Endothelial cell of umbilical vein (primary cell): ENCODE data around the gene ADSS1. TPM values are rescaled to one million over a fixed set of nuclear protein-coding genes. Genes with fewer than 3 reads are reported as not detected.

Experiments
- BruUV-seq: library from RNA; stranded (reverse); fragments of 400-500 nt; replicated peaks from 2 replicates; lab custom pipeline; 2021; lab: Mats Ljungman, UMichigan
- CTCF ChIA-PET: fragments of 300-600, 350-600 bp; sonication (Branson Sonifier 250); formaldehyde crosslinking; loops from one replicate; lab custom pipeline; 2021; ENCODE audit warnings: antibody characterized with exemption, inconsistent platforms; lab: Charles Lee
- POLR2A ChIA-PET: fragments of 300-600, 350-600 bp; sonication (Branson Sonifier 250); formaldehyde crosslinking; loops from one replicate; lab custom pipeline; 2021; ENCODE audit warnings: antibody characterized with exemption, inconsistent platforms; lab: Charles Lee
- DNase-seq: peaks from one replicate; pipeline ENCODE4 v3.0.0-alpha.2; 2011; ENCODE audit warnings: low read depth, low spot score
- FAIRE-seq: peaks from 2 replicates; lab custom pipeline; 2011; peaks lifted over from hg19 to GRCh38; lab: Jason Lieb, UNC
- H2AFZ ChIP-seq: 2 replicates; pipeline ENCODE4 v1.6.0; 2012; ENCODE audit warnings: low read depth, low read length, control low read depth, inconsistent platforms
- H3K27ac ChIP-seq: 2 replicates; pipeline ENCODE4 v1.5.1; 2011; ENCODE audit warnings: low read depth, mild to moderate bottlenecking, control low read depth, low read length, moderate library complexity; ENCODE audit not compliant: insufficient read depth
- H3K27me3 ChIP-seq, 2 experiments: 2 replicates each; pipeline versions ENCODE4 v1.6.0 to v1.6.1; 2011; ENCODE audit warnings: low read length in 2 of 2, mixed read lengths in 1 of 2; ENCODE audit not compliant: control insufficient read depth in 2 of 2, insufficient read depth in 2 of 2
- H3K36me3 ChIP-seq, 2 experiments: 2 replicates in 1 of 2; 3 replicates in 1 of 2; pipeline ENCODE4 v1.5.1; 2011; ENCODE audit warnings: low read length in 2 of 2, mild to moderate bottlenecking in 1 of 2, moderate library complexity in 1 of 2; ENCODE audit not compliant: control insufficient read depth in 2 of 2, insufficient read depth in 2 of 2; ENCODE audit errors: extremely low read depth in 1 of 2
- H3K4me1 ChIP-seq: 3 replicates; pipeline ENCODE4 v1.5.1; 2011; ENCODE audit warnings: mild to moderate bottlenecking, low read length; ENCODE audit not compliant: control insufficient read depth, insufficient read depth; ENCODE audit errors: extremely low read depth
- H3K4me2 ChIP-seq: 2 replicates; pipeline ENCODE4 v1.6.1; 2011; ENCODE audit warnings: low read length, control low read depth, mixed read lengths; ENCODE audit not compliant: insufficient read depth
- H3K4me3 ChIP-seq, 3 experiments: fragments of 200-600 bp in 1 of 3; sonication (generic), shearing (Covaris generic) in 1 of 3; replicated peaks in 1 of 3; 2 replicates each; pipeline ENCODE4 v1.5.1; 2011 to 2016; ENCODE audit warnings: control low read depth in 3 of 3, low read length in 3 of 3, mild to moderate bottlenecking in 2 of 3, inconsistent platforms in 1 of 3, low read depth in 1 of 3, moderate library complexity in 1 of 3; ENCODE audit not compliant: insufficient read depth in 1 of 3
- H3K79me2 ChIP-seq: 2 replicates; pipeline ENCODE4 v1.6.0; 2012; ENCODE audit warnings: low read length, inconsistent platforms; ENCODE audit not compliant: control insufficient read depth, insufficient read depth
- H3K9ac ChIP-seq: replicated peaks from 2 replicates; pipeline ENCODE3; 2011; ENCODE audit warnings: low read length, control low read depth; ENCODE audit not compliant: insufficient read depth; ENCODE audit errors: extremely low read depth
- H3K9me1 ChIP-seq: replicated peaks from 3 replicates; pipeline ENCODE4 v1.6.0; 2011; ENCODE audit warnings: mild to moderate bottlenecking, low read length; ENCODE audit not compliant: control insufficient read depth, insufficient read depth; ENCODE audit errors: extremely low read depth
- H3K9me3 ChIP-seq: replicated peaks from 2 replicates; pipeline ENCODE4 v1.5.1; 2012; ENCODE audit warnings: low read length, inconsistent platforms; ENCODE audit not compliant: control insufficient read depth, insufficient read depth
- H4K20me1 ChIP-seq: replicated peaks from 2 replicates; pipeline ENCODE3; 2011; ENCODE audit warnings: mild to moderate bottlenecking, low read length; ENCODE audit not compliant: control insufficient read depth, insufficient read depth; ENCODE audit errors: extremely low read depth
- EZH2 ChIP-seq: IDR thresholded peaks from 2 replicates; pipeline ENCODE4 v1.6.1; 2012; ENCODE audit warnings: borderline replicate concordance, low read depth, mild to moderate bottlenecking, moderate library complexity, low read length, inconsistent platforms; ENCODE audit not compliant: severe bottlenecking
- FOS ChIP-seq: IDR thresholded peaks from 2 replicates; pipeline ENCODE4 v1.6.1; 2011; ENCODE audit warnings: mild to moderate bottlenecking, low read length, moderate library complexity, borderline replicate concordance; ENCODE audit not compliant: insufficient read depth
- GATA2 ChIP-seq: IDR thresholded peaks from 2 replicates; pipeline ENCODE4 v1.7.0; 2011; ENCODE audit warnings: low read depth, mild to moderate bottlenecking, moderate library complexity, mixed read lengths, low read length; ENCODE audit not compliant: insufficient read length, insufficient read depth
- JUN ChIP-seq: IDR thresholded peaks from 2 replicates; pipeline ENCODE4 v1.6.1; 2011; ENCODE audit warnings: borderline replicate concordance, low read depth; ENCODE audit not compliant: insufficient read length, insufficient read depth
- MYC ChIP-seq: IDR thresholded peaks from one replicate; pipeline ENCODE4 v1.6.1; 2011; ENCODE audit warnings: mild to moderate bottlenecking, low read depth, low read length
- POLR2A ChIP-seq: IDR thresholded peaks from 2 replicates; pipeline ENCODE4 v1.6.1; 2012; ENCODE audit warnings: low read depth, mild to moderate bottlenecking, control low read depth, low read length
- POLR2AphosphoS5 ChIP-seq: IDR thresholded peaks from 2 replicates; pipeline ENCODE4 v1.6.1; 2012; ENCODE audit warnings: low read depth, mild to moderate bottlenecking, control low read depth, low read length, moderate library complexity; ENCODE audit not compliant: insufficient read depth
- dilution Hi-C: fragments of 300-500 bp; cut with MboI; formaldehyde crosslinking; loops from one replicate; pipeline ENCODE4 v1.15.0; 2019; ENCODE audit warnings: low sequenced_read_pairs; ENCODE audit not compliant: extremely low pct_ligation_motif_present
- intact Hi-C: fragments of 100-400 bp; cut with micrococcal nuclease; formaldehyde crosslinking; loops from one replicate; pipeline ENCODE4 v1.10.0; 2022
- polyA plus RNA-seq, 4 experiments: library from polyadenylated mRNA; depleted of rRNA in 3 of 4; stranded (reverse) in 3 of 4; unstranded in 1 of 4; fragments of >200 nt; gene quantifications; 2 replicates each; pipeline versions ENCODE4 v1.2.1 to v1.2.3, GENCODE V29; 2011 to 2012; ENCODE audit warnings: missing spikeins in 1 of 4
- total RNA-seq: library from RNA; stranded (reverse); gene quantifications from 2 replicates; pipeline ENCODE4 v1.2.3, GENCODE V29; 2021
- TF ChIP-seq, protein P1 (sequence below): IDR thresholded peaks from 2 replicates; pipeline ENCODE4 v1.6.1; 2011; ENCODE audit not compliant: insufficient read depth, insufficient read length
- TF ChIP-seq, protein P2 (sequence below), 2 donors: IDR thresholded peaks; 1 replicate in 1 of 2; 2 replicates in 1 of 2; pipeline ENCODE4 v1.5.1; 2011; ENCODE audit warnings: low read length in 2 of 2, mild to moderate bottlenecking in 2 of 2, moderate library complexity in 2 of 2, control low read depth in 1 of 2, inconsistent platforms in 1 of 2, low read depth in 1 of 2; ENCODE audit not compliant: insufficient read depth in 1 of 2; ENCODE audit errors: extremely low read depth in 1 of 2

Gene ADSS1
- total and polyA plus RNA-seq, 2 donors (not counting 3 experiments of a cell fraction or from before 2014, with no cell fraction given) = 1.9 TPM

DNA sequence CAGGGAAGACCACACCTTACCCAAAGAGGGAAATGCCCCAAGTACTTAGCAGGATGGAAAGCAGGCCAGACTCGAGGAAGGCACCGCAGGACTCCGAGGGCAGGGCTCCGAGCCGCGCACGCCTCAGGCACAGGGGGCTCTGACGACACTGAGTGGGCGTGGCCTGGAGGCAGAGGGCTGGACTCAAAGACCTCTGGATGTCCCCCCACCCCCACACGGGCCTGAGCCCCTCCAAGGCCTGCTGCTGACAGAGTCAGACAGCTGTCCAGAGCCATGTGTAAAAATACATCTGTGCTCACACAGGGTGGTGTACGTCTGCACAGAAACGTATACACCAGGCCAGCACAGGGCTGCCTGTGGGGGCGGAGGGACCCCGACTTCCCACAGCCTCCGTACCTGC, 70.1 kb downstream of the ADSS1 start:
- peaks cover 2 to 18% of the 10 kb centered on the region in 2 experiments for H3K36me3 ChIP-seq
- H3K27me3 ChIP-seq = no peaks in the 10 kb centered on the region
- H3K4me2 ChIP-seq = peak overlapping the region; percentile 44
- FAIRE-seq = peak; percentile 90
- H3K9ac ChIP-seq = peak overlapping the region; percentile 73
- peak; percentile 57 for DNase-seq
- TF ChIP-seq, protein P1, sequence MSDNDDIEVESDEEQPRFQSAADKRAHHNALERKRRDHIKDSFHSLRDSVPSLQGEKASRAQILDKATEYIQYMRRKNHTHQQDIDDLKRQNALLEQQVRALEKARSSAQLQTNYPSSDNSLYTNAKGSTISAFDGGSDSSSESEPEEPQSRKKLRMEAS = no peak
- TF ChIP-seq POLR2AphosphoS5 (no peak), MYC (no peak), FOS (no peak), EZH2 (no peak), POLR2A (no peak), GATA2 (no peak), JUN (no peak)
- TF ChIP-seq, protein P2, sequence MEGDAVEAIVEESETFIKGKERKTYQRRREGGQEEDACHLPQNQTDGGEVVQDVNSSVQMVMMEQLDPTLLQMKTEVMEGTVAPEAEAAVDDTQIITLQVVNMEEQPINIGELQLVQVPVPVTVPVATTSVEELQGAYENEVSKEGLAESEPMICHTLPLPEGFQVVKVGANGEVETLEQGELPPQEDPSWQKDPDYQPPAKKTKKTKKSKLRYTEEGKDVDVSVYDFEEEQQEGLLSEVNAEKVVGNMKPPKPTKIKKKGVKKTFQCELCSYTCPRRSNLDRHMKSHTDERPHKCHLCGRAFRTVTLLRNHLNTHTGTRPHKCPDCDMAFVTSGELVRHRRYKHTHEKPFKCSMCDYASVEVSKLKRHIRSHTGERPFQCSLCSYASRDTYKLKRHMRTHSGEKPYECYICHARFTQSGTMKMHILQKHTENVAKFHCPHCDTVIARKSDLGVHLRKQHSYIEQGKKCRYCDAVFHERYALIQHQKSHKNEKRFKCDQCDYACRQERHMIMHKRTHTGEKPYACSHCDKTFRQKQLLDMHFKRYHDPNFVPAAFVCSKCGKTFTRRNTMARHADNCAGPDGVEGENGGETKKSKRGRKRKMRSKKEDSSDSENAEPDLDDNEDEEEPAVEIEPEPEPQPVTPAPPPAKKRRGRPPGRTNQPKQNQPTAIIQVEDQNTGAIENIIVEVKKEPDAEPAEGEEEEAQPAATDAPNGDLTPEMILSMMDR (IDR thresholded peaks at IDR 0.05; ENCODE audit: extremely low read depth in 1 of 2, insufficient read depth in 1 of 2, low read depth in 1 of 2, low read length in 2 of 2) = no peak
- H2AFZ ChIP-seq = no peak overlapping the region
- H4K20me1 ChIP-seq = no peaks in the 10 kb centered on the region
- dilution Hi-C loops (no loop called here), intact Hi-C loops (loop anchor here (2.0 kb wide), 2 partner anchors 25 to 33 kb away; no protein-coding TSS in a partner anchor)
- no peaks in the 10 kb centered on the region for H3K9me1 ChIP-seq
- no peaks in the 10 kb centered on the region for H3K9me3 ChIP-seq
- ChIA-PET CTCF (interaction anchor here (1.0 to 3.0 kb wide), 4 partner anchors 25 to 32 kb away, joined by 3 to 14 read pairs (median 6); no protein-coding TSS in a partner anchor), POLR2A (interaction anchor here (0.5 kb wide), 1 partner anchor 905 kb away, joined by 4 read pairs; no protein-coding TSS in a partner anchor)
- no peak overlapping the region for H3K27ac ChIP-seq
- TSS peak; percentile 54 for BruUV-seq
- H3K79me2 ChIP-seq = peaks cover 55% of the 10 kb centered on the region
- H3K4me1 ChIP-seq = peaks cover 10% of the 10 kb centered on the region
- H3K4me3 ChIP-seq = peak overlapping the region; percentile 23 to 64 (median 27)
